Measurements from ENCODE around the gene TBX4.
A peak's percentile ranks its signal among the peaks of the same experiment; 100 is the strongest.

The TBX4 gene

DNA sequence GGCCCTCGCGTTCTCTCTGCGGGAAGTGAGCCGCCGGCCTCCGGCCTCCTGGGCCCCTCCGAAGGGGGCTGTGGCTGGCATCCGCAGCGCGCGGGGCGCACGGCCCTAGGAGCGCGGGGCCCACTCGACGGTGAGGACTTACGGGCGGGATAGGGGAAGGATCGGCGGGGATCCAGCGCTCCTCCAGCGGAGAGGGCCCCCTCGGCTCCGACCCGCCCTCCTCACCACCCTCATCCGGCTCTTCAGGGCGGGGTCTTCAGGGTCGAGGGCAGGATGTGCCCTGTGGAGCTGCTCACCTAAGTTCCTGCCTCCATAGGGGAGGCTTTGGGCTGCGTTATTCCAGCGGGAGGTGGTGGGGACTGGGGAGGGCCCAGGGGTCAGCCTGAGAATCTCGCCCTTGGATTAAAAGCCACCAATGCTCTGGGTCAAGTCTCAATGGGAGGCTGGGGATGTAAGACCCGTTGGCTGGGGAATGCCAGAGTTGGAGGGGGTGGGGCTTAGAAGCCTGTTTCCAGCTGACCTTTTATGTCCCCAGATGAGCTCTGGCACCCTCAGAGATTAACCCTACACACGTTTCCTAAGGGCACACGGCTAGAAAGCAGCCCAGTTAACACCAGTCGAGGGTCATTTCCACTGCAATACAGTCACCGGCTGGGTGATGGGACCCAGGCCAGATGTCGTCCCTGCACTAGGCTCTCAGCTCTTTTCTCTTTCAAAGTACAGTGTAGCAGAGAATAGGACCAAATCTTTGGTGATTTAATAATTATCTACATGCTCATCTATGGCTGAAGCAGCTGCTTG, 39.2 kb upstream of the TBX4 start:
- no peak for DNase-seq (ENCODE audit: low read depth)

GRCh38 chr17:61413661-61414126, 38.5 kb upstream of the TBX4 start:
- DNase-seq (ENCODE audit: low read depth), result no peak

- DNase-seq (ENCODE audit: low read depth), result no peak
These were observed 37.9 kb upstream of the TBX4 start for GRCh38 chr17:61414141-61414935.

DNA sequence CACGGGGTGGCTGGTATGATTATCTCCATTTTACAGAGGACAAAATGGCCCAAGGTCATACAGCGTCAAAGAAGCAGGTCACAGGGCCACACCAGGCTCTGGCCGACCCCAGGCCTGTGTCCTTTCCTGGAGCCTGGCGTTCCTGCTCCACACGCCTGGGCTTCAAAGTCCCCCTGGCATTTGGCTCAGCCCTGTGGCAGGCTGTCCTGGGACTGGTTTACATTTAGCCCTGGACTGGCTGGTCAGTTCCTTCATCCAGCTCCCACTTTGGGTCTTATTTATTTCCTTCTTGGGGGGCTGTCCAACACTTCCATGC, 37.3 kb upstream of the TBX4 start:
- no peak for DNase-seq (ENCODE audit: low read depth)

DNA sequence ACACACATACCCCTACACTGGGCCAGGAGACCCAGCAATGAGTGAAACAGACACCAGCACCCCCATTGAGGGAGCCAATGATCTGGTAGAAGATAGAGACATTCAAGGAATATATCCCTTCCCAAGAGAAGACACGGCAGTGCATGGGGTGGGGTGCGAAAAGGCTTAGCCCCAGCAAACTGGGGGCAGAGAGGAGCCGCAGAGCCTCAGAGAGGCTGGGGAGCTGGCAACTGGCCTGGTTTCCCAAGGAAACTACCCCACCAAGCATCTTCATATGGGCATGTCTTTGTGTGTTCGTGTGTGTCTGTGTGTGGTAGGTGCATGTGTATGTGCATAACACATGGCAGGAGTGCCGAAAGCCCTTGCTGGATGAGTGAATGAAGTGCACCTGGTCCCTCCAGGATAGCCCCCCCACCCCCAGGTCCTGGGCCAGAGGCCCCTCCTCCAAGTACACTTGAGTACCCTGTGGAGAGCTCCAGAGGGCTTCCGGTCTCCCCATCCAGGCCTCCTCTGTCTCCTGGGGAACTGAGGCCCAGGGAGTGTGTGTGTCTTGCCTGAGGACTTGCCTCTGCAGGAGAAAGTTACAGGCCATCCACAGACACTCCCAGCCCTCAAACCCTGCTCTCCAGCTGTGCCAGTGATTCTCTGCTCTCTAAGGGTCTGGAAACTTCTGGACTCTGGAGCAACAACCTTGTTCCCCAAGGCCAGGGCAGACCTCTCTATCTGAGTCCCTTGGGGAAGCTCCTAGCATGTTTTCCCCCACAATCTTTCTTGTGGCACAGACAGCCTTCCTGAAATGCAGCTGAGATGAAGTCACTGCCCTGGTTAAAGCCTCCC, 36.6 kb upstream of the TBX4 start:
- no peak for DNase-seq (ENCODE audit: low read depth)

GRCh38 chr17:61416211-61416539, 36.0 kb upstream of the TBX4 start:
- no peak for DNase-seq (ENCODE audit: low read depth)

DNA sequence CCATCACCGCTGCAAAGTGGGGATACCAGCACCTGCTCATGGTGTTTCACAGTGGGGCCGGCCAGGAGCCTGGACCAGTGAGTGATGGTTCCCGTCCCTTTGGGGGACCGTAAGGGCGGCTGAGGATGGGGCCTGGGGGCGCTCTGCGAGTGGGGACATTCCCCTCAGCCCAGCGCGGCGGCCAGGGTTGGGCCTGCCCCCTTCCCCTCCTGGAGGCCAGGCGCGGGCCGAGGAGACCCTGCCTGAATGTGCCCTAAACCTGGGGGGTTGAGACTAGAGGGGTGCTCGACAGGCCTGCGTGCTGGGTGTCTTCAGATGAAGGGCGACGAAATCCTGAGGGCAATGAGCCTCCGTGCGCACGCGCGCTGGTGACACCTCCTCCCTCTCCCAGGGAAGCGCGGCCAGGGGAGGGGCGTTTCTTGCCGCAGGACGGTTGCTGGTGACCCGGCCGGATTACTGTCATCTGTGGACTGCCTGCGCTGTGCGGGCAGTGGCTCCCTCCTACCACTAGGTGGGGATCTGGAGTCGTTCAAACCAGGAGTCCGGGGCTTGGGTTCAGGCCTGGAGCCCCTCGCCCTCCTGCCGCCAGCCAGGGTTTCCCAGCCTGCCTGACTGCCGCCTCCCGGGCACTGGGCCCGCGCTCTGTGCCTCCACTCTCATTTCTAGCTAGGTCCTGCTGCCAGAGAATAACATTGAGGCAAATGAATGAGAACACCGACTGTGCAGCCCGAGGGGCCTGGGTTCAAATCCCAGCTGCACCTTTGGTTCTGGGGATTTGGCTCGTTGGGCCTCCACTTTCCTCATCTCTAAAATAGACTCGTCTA, 35.5 kb upstream of the TBX4 start:
- DNase-seq (ENCODE audit: low read depth), result peak; percentile 59

DNA sequence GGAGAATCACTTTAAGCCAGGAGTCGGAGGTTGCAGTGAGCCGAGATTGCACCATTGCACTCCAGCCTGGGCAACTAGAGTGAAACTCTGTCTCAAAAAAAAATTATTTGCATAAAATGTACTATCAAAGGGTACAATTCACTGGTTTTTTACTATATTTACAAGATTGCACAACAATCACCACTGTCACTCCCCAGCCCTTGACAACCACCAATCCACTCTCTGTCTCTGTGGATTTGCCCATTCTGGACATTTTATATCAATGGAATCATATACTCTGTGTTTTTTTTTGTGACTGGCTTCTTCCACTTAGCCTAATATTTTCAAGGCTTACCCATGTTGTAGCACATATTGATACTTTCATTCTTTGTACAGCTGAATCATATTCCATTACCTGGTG, 33.8 kb upstream of the TBX4 start:
- DNase-seq (ENCODE audit: low read depth), result no peak

GRCh38 chr17:61419496-61420046, 32.7 kb upstream of the TBX4 start:
- no peak for DNase-seq (ENCODE audit: low read depth)

GRCh38 chr17:61420052-61420451, 32.2 kb upstream of the TBX4 start:
- DNase-seq (ENCODE audit: low read depth), result no peak

DNA sequence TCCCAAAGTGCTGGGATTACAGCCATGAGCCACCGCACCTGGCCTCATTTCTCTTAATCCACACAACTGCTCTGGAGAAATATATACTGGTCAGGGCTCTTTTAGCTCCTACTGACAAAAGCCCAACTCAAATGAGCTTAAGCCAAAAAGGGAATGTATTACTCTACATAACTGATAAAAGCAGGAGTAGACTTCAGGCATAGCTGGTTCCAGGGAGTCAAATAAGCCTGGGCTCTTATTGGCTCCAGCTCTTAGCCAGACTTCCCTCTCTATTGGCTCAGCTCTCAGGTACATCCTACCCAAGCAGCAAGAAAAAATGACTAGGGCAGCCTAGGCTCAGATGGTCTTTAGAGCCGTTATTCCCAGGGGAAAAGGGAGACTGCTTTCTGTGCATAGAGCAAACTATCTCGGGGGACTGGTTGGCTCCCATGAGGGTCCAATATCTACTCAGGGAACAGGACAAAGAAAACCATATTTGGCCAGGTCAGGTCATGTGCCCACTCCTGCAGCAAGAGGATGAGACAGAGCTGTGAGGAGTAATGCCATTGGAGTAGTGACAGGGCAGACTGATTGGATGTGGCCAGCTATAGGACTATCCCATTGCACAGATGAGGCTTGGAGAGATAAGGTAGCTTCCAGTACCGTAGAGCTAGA, 31.4 kb upstream of the TBX4 start:
- DNase-seq (ENCODE audit: low read depth), result no peak

DNA sequence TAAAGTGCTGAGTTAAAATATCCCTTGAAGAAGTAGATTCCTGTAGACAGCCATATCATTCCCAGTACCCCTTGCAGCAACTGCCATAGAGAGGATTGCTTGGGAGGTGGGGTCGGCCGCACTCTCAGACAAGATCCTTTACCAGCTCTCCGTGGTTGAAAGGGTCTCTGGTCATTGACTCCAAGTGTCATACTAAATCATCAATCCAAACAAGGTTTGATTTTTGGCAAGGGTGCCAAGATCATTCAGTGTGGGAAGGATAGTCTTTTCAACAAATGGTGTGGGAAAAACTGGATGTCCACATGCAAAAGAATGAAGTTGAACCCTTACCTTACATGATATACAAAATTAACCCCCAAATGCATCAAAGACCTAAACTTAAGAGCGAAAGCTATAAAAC, 30.8 kb upstream of the TBX4 start:
- no peak for DNase-seq (ENCODE audit: low read depth)

GRCh38 chr17:61422116-61422799, 30.0 kb upstream of the TBX4 start:
- DNase-seq (ENCODE audit: low read depth), result no peak

DNA sequence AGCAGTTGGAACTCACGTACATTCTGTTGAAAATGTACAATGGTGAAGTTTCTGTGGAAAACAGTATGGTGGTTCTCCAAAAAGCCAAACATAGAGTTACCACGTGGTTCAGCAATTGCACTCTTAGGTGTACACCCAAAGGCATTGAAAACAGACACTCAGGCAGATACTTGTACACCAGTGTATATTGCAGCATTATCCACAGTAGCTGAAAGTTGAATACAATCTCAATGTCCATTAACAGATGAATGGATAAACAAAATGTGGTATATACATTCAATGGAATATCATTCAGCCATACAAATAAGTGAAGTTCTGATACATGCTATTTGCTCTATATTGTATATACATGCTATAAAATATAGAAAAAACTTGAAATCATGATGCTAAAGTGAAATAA, 29.4 kb upstream of the TBX4 start:
- DNase-seq (ENCODE audit: low read depth), result no peak

DNA sequence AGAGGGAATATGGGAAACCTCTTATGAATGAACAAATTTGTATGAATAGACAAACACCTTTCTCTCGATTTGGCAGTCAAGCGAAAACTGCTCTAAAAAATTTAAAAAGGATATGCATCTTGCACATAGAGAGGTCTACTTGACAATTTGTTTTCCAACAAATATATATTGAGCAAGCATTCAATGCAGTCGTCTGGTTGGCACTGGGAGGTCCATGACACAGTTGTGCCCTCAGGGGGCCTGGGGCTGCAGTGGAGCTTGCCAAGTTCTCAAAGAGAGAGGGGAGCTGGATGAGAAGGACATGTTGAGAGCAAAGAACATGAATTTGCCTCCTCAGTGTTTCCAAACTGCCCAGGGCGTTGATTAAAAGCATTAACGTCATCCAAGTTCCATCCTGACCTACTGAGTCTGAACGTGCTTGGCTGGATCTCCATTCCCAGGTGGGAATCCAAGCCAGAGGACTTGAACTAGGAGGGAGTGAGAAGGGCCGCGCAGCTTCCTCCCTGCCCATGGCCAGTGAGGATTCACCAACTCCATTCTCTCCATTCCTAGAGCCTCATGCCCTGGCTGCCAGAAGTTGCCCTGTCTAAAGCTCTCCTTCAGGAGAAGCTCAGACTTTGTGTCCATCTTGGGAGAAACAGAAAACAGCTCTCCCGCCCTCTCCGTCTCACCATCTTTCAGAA, 28.1 kb upstream of the TBX4 start:
- no peak for DNase-seq (ENCODE audit: low read depth)

GRCh38 chr17:61425682-61426481, 26.3 kb upstream of the TBX4 start:
- no peak for DNase-seq (ENCODE audit: low read depth)

DNA sequence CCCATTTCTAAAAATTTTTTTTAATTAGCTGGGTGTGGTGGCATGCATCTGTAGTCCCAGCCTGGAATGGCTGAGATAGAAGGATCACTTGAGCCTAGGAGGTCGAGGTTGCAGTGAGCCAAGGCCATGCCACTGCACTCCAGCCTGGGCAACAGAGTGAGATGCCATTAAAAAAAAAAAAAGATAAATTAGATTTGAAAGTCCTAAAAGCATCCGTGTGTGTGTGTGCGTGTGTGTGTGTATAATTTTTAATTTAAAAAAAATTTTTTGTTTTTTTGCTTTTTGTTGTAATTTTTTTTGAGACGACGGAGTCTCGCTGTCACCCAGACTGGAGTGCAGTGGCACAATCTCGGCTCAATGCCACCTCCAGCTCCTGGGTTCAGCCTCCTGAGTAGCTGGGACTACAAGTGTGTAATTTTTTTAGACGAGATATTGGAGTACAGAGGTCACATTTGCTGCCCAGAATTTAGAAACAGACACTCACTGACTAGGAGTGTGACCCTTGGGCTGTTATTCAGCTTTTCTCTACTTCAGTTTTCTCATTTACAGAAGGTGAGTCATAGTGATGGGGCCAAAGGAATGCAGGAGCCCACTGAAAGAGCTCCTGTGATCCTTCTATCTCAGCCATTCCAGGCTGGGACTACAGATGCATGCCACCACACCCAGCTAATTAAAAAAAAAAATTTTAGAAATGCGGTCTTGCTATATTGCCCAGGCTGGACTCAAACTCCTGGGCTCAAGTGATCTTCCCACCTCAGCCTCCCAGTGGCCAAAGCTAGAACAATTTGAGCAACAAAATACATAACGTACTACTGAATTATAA, 25.5 kb upstream of the TBX4 start:
- no peak for DNase-seq (ENCODE audit: low read depth)

DNA sequence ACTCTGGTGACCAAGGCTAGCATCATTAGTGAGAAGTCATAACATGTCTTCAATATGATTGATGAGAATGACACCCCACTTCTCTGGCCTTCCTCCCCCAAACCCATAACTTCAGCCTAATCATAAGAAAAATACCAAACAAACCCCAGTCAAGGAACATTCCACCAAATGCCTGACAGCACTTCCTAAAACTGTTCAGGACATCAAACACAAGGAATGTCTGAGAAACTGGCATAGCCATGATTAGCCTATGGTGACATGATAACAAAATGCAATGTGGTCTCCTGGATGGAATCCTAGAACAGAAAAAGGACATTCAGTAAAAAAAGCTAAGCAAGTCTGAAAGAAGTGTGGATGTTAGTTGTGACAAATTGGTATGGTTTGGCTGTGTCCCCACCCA, 24.7 kb upstream of the TBX4 start:
- DNase-seq (ENCODE audit: low read depth), result no peak
